ENCODE results near the gene OTOG. TPM values are rescaled to one million over a fixed set of nuclear protein-coding genes. Genes with fewer than 3 reads are reported as not detected.

Gene OTOG
- total and polyA plus RNA-seq, 2 donors (not counting 3 experiments of a cell fraction or from before 2014, with no cell fraction given), result not detected

- no peak overlapping the region for H3K9ac ChIP-seq (replicated peaks; ENCODE audit: extremely low read depth, insufficient read depth, low read length)
- dilution Hi-C loops (cut with MboI; ENCODE audit: extremely low pct_ligation_motif_present, low sequenced_read_pairs), result no loop called here
- no TSS peak for BruUV-seq (replicated peaks)
- ChIA-PET CTCF (interaction anchor here (0.7 to 7.4 kb wide), 10 partner anchors 10 to 567 kb away, joined by 3 to 184 read pairs (median 6); partner anchors contain the start of gene KCNJ11), POLR2A (interaction anchor here (1.3 kb wide), 1 partner anchor 19 kb away, joined by 3 read pairs; no protein-coding TSS in a partner anchor)
- intact Hi-C loops (cut with micrococcal nuclease), result no loop called here
- no peaks in the 10 kb centered on the region for H3K9me3 ChIP-seq (replicated peaks; ENCODE audit: control insufficient read depth, insufficient read depth, low read length)
- H3K4me3 ChIP-seq (replicated peaks in 1 of 3; ENCODE audit: insufficient read depth in 1 of 3, low read depth in 1 of 3, low read length in 3 of 3), result no peak overlapping the region
- DNase-seq (ENCODE audit: low read depth, low spot score) (no peak), FAIRE-seq (no peak)
- TF ChIP-seq FOS (IDR thresholded peaks at IDR 0.05; ENCODE audit: borderline replicate concordance, insufficient read depth, low read length) (no peak), MAX (IDR thresholded peaks at IDR 0.05; ENCODE audit: insufficient read depth, insufficient read length) (no peak), GATA2 (IDR thresholded peaks at IDR 0.05; ENCODE audit: insufficient read depth, insufficient read length, low read depth, low read length) (no peak), EZH2 (IDR thresholded peaks at IDR 0.05; ENCODE audit: borderline replicate concordance, low read depth, low read length, severe bottlenecking) (no peak), JUN (IDR thresholded peaks at IDR 0.05; ENCODE audit: borderline replicate concordance, insufficient read depth, insufficient read length, low read depth) (no peak), POLR2A (IDR thresholded peaks at IDR 0.05; ENCODE audit: low read depth, low read length) (no peak), POLR2AphosphoS5 (IDR thresholded peaks at IDR 0.05; ENCODE audit: insufficient read depth, low read depth, low read length) (no peak), CTCF (IDR thresholded peaks at IDR 0.05; ENCODE audit: extremely low read depth in 1 of 2, insufficient read depth in 1 of 2, low read depth in 1 of 2, low read length in 2 of 2) (no peak), MYC (IDR thresholded peaks at IDR 0.05; ENCODE audit: low read depth, low read length) (no peak)
- H3K36me3 ChIP-seq (ENCODE audit: control insufficient read depth in 2 of 2, extremely low read depth in 1 of 2, insufficient read depth in 2 of 2, low read length in 2 of 2), result no peaks in the 10 kb centered on the region
- H2AFZ ChIP-seq (ENCODE audit: low read depth, low read length), result no peak overlapping the region
- H3K4me1 ChIP-seq (ENCODE audit: control insufficient read depth, extremely low read depth, insufficient read depth, low read length), result no peaks in the 10 kb centered on the region
- H3K4me2 ChIP-seq (ENCODE audit: insufficient read depth, low read length), result no peak overlapping the region
- H3K27me3 ChIP-seq (ENCODE audit: control insufficient read depth in 2 of 2, insufficient read depth in 2 of 2, low read length in 2 of 2), result no peaks in the 10 kb centered on the region
- no peak overlapping the region for H3K27ac ChIP-seq (ENCODE audit: insufficient read depth, low read depth, low read length)
- H3K9me1 ChIP-seq (replicated peaks; ENCODE audit: control insufficient read depth, extremely low read depth, insufficient read depth, low read length), result no peaks in the 10 kb centered on the region
- no peaks in the 10 kb centered on the region for H4K20me1 ChIP-seq (replicated peaks; ENCODE audit: control insufficient read depth, extremely low read depth, insufficient read depth, low read length)
- H3K79me2 ChIP-seq (ENCODE audit: control insufficient read depth, insufficient read depth, low read length), result no peaks in the 10 kb centered on the region
Measured at GRCh38 chr11:17508306-17508705, 38.8 kb upstream of the OTOG start.

All from endothelial cell of umbilical vein (primary cell).